Smooth muscle cell (in vitro differentiated cells): Measurements from ENCODE around the gene TPT1. TPM values are rescaled to one million over a fixed set of nuclear protein-coding genes. Genes with fewer than 3 reads are reported as not detected.
A peak's percentile ranks its signal among the peaks of the same experiment; 100 is the strongest.

Source experiments
- DNase-seq: peaks from one replicate; lab custom pipeline; 2025; ENCODE audit not compliant: unreplicated experiment; lab: John Stamatoyannopoulos, UW
- H2AFZ ChIP-seq: fragments of 200-600 bp; sonication (generic); 2 replicates; pipeline ENCODE4 v1.6.0; 2016; ENCODE audit warnings: antibody characterized with exemption, low read depth, mild to moderate bottlenecking
- H3F3A ChIP-seq: fragments of 200-600 bp; sonication (generic); 2 replicates; pipeline ENCODE4 v1.6.0; 2017; ENCODE audit warnings: antibody characterized with exemption, low read depth
- H3K27ac ChIP-seq: fragments of 200-600 bp; sonication (generic); 2 replicates; pipeline ENCODE4 v1.5.1; 2016; ENCODE audit warnings: low read depth, mild to moderate bottlenecking
- H3K27me3 ChIP-seq: fragments of 200-600 bp; sonication (generic); 2 replicates; pipeline ENCODE4 v1.6.1; 2016; ENCODE audit warnings: low read depth, mild to moderate bottlenecking
- H3K36me3 ChIP-seq: fragments of 200-600 bp; sonication (generic); 2 replicates; pipeline ENCODE4 v1.5.1; 2016; ENCODE audit warnings: low read depth
- H3K4me1 ChIP-seq: fragments of 200-600 bp; sonication (generic); 2 replicates; pipeline ENCODE4 v1.5.1; 2016; ENCODE audit warnings: low read depth
- H3K4me2 ChIP-seq: fragments of 200-600 bp; sonication (generic); 2 replicates; pipeline ENCODE4 v1.6.0; 2016; ENCODE audit warnings: mild to moderate bottlenecking
- H3K4me3 ChIP-seq: fragments of 200-600 bp; sonication (generic); 2 replicates; pipeline ENCODE4 v1.5.1; 2016; ENCODE audit warnings: mild to moderate bottlenecking
- H3K79me2 ChIP-seq: fragments of 200-600 bp; sonication (generic); 2 replicates; pipeline ENCODE4 v1.6.0; 2016; ENCODE audit warnings: low read depth, mild to moderate bottlenecking
- H3K9ac ChIP-seq: fragments of 200-600 bp; sonication (generic); 2 replicates; pipeline ENCODE4 v1.6.0; 2016; ENCODE audit warnings: low read depth
- H3K9me3 ChIP-seq: fragments of 200-600 bp; sonication (generic); replicated peaks from 2 replicates; pipeline ENCODE4 v1.5.1; 2016; ENCODE audit warnings: low read depth
- H4K20me1 ChIP-seq: fragments of 200-600 bp; sonication (generic); 2 replicates; pipeline ENCODE4 v1.6.0; 2016; ENCODE audit warnings: low read depth
- CTCF ChIP-seq: fragments of 200-600 bp; sonication (generic); IDR thresholded peaks from 2 replicates; pipeline ENCODE4 v1.5.1; 2017; ENCODE audit warnings: borderline replicate concordance, mild to moderate bottlenecking, antibody characterized with exemption; ENCODE audit not compliant: insufficient read depth, poor library complexity, severe bottlenecking
- WGBS: methylation state at CpG from one replicate; pipeline ENCODE4 v1.1.7; 2016; ENCODE audit warnings: low lambda C conversion rate; 5-methylcytosine and 5-hydroxymethylcytosine counted together
- polyA plus RNA-seq: library from polyadenylated mRNA; unstranded; fragments of >200 nt; fragmentation: Nextera tagmentation; extraction: Ambion mirVana; gene quantifications from 2 replicates; pipeline ENCODE4 v1.2.1, GENCODE V29; 2016
- small RNA-seq: library from RNA; depleted of rRNA; stranded (forward); fragments of <200 nt; gene quantifications from one replicate; pipeline ENCODE3, GENCODE V24; 2014
- total RNA-seq: library from RNA; depleted of rRNA; stranded (reverse); fragments of >200 nt; gene quantifications from 2 replicates; pipeline ENCODE4 v1.2.3, GENCODE V29; 2014

Gene TPT1
- total and polyA plus RNA-seq, 2 experiments from 2014 or later = 1,031 to 3,918 TPM

GRCh38 chr13:45295536-45295935 lies 45.4 kb downstream of the TPT1 start:
- H3K9me3 ChIP-seq = no peaks in the 10 kb centered on the region
- no peak overlapping the region for H2AFZ ChIP-seq
- no peak for TF ChIP-seq CTCF
- no peaks in the 10 kb centered on the region for H3K36me3 ChIP-seq
- H4K20me1 ChIP-seq = no peaks in the 10 kb centered on the region
- H3K79me2 ChIP-seq = no peaks in the 10 kb centered on the region
- no peak overlapping the region for H3K27ac ChIP-seq
- H3K4me1 ChIP-seq = no peaks in the 10 kb centered on the region
- no peaks in the 10 kb centered on the region for H3F3A ChIP-seq
- no peaks in the 10 kb centered on the region for H3K27me3 ChIP-seq
- H3K9ac ChIP-seq = no peak overlapping the region
- DNase-seq = no peak
- H3K4me2 ChIP-seq = no peak overlapping the region
- H3K4me3 ChIP-seq = no peak overlapping the region
- 95% methylated on average over 7 of the region's 7 CpGs for WGBS

- H3K27ac ChIP-seq = no peak overlapping the region
- no peaks in the 10 kb centered on the region for H4K20me1 ChIP-seq
- H3K4me2 ChIP-seq = no peak overlapping the region
- no peaks in the 10 kb centered on the region for H3K4me1 ChIP-seq
- TF ChIP-seq CTCF = no peak
- no peak overlapping the region for H3K9ac ChIP-seq
- no peaks in the 10 kb centered on the region for H3F3A ChIP-seq
- no peaks in the 10 kb centered on the region for H3K9me3 ChIP-seq
- H3K36me3 ChIP-seq = no peaks in the 10 kb centered on the region
- H3K79me2 ChIP-seq = no peaks in the 10 kb centered on the region
- H3K27me3 ChIP-seq = no peaks in the 10 kb centered on the region
- WGBS = 85% methylated on average over 1 of the region's 1 CpG
- no peak overlapping the region for H3K4me3 ChIP-seq
- no peak for DNase-seq
- no peak overlapping the region for H2AFZ ChIP-seq
Measured at GRCh38 chr13:45292176-45292575, 48.8 kb downstream of the TPT1 start.

DNA sequence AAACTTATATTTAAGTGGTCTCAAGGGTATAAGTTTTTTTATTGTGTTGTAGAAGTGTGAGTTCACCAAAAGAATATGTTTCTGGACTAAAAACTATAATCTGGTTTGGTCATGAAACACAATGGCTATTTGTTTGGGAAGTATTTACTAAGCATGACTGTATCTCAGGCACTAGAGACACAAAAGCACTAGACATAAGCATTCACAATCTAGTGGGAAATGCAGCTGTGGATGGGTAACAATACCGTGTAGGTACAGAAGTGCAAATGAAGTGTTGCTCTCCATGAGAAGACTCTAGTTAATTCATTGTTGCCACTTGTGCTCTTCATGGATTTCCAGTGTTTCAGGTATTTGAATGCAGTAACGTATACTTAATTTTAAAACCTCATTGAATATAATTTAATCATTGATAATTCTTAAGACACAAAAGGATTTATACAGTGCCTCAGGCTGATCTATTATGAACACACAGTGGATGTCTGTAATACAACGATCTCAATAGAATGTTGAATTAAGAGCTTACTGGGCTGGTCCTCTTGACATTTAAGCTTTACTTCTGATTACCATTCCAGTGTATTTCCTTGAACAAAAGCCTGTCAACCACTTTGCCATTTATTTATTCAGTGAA lies 50.9 kb downstream of the TPT1 start:
- DNase-seq = no peak
- Histone ChIP-seq H3K27ac (no peak overlapping the region), H3F3A (no peaks in the 10 kb centered on the region), H3K27me3 (no peaks in the 10 kb centered on the region), H3K4me2 (no peak overlapping the region), H3K36me3 (no peaks in the 10 kb centered on the region), H3K4me3 (no peak overlapping the region), H3K9ac (no peak overlapping the region), H2AFZ (no peak overlapping the region), H3K79me2 (no peaks in the 10 kb centered on the region), H3K9me3 (no peaks in the 10 kb centered on the region), H4K20me1 (no peaks in the 10 kb centered on the region), H3K4me1 (no peaks in the 10 kb centered on the region)
- WGBS = 97% methylated on average over 3 of the region's 3 CpGs
- TF ChIP-seq CTCF = no peak

Small RNA genes lying within 50 kb of the gene (small RNA-seq; reads per million reads assigned to genes)
- gene SNORA31 = 625 reads per million, percentile 99 among the genes with 10 or more reads in this experiment

Other genes with a start within 250 kb of the TPT1 start
- gene GTF2F2, start 220.7 kb downstream of the TPT1 start, total RNA-seq = 25.3 and 28.1 TPM in 2 replicates
- 11.2 and 14.6 TPM in 2 replicates for gene GTF2F2, start 220.7 kb downstream of the TPT1 start, polyA plus RNA-seq
- gene KCTD4, start 140.1 kb downstream of the TPT1 start, total RNA-seq = not detected in 2 replicates
- 0.46 TPM in 1 of 2 replicates, not detected in the other for gene KCTD4, start 140.1 kb downstream of the TPT1 start, polyA plus RNA-seq
- gene SLC25A30, start 77.2 kb upstream of the TPT1 start, total RNA-seq = 6.8 and 7.6 TPM in 2 replicates
- gene SLC25A30, start 77.2 kb upstream of the TPT1 start, polyA plus RNA-seq = 1.3 and 2.2 TPM in 2 replicates
- 38.2 and 46.8 TPM in 2 replicates for gene COG3, start 123.8 kb upstream of the TPT1 start, total RNA-seq
- 23.0 and 25.4 TPM in 2 replicates for gene COG3, start 123.8 kb upstream of the TPT1 start, polyA plus RNA-seq